Activated naive CD8-positive, alpha-beta T cell (primary cell): Measurements from ENCODE around the gene MUC13.

Experiments used
- H3K27ac Mint-ChIP-seq: one replicate; pipeline ENCODE4 v1.8.0; 2021; ENCODE audit warnings: mixed read lengths
- H3K27me3 Mint-ChIP-seq: one replicate; pipeline ENCODE4 v1.8.0; 2021; ENCODE audit warnings: mixed read lengths
- H3K36me3 Mint-ChIP-seq: one replicate; pipeline ENCODE4 v1.8.0; 2021; ENCODE audit warnings: mixed read lengths
- H3K4me1 Mint-ChIP-seq: one replicate; pipeline ENCODE4 v1.8.0; 2021; ENCODE audit warnings: low read depth, mixed read lengths
- H3K4me3 Mint-ChIP-seq: one replicate; pipeline ENCODE4 v1.8.0; 2021; ENCODE audit warnings: mild to moderate bottlenecking, mixed read lengths
- H3K9me3 Mint-ChIP-seq: one replicate; pipeline ENCODE4 v1.8.0; 2021; ENCODE audit warnings: low read depth, mixed read lengths

The MUC13 gene

DNA sequence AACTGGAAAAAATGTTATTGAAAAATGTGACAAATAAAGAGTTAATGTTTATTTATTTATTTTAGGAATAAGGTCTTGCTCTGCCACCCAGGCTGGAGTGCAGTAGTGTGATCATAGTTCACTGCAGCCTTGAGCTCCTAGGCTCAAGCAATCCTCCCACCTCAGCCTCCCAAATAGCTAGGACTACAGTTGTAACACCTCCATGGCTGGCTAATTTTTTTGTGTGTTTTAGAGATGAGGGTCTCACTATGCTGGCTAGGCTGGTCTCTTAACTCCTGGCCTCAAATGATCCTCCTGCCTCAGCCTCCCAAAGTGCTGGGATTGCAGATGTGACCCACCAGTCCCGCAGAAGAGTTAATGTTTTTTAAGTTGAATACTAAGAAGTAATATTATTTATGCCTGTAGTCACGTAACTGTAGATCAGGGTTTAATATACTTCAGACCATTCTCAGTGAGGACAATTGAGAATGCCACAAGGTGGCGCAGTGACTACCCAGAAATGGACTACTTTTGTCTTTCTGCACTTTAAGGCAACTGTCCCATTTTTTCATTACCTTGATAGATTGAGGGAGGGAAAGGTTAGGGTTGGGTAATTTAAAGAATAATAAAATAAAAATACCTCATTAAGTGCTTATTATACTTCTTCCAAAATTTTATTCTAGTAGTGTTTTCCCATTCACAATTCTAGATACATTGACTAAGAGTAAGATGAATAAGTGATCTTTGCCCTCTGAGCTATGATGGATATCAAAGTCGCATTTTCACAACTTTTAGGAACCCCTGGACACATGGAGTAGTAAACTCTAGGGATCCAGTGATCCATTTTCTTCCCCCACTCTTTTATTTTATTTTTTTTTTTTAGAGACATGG lies 6.0 kb downstream of the MUC13 start:
- Mint-ChIP-seq H3K4me3 (no peak overlapping the region), H3K9me3 (no peaks in the 10 kb centered on the region), H3K27me3 (peaks cover 4% of the 10 kb centered on the region), H3K27ac (no peak overlapping the region), H3K36me3 (no peaks in the 10 kb centered on the region), H3K4me1 (no peaks in the 10 kb centered on the region)

DNA sequence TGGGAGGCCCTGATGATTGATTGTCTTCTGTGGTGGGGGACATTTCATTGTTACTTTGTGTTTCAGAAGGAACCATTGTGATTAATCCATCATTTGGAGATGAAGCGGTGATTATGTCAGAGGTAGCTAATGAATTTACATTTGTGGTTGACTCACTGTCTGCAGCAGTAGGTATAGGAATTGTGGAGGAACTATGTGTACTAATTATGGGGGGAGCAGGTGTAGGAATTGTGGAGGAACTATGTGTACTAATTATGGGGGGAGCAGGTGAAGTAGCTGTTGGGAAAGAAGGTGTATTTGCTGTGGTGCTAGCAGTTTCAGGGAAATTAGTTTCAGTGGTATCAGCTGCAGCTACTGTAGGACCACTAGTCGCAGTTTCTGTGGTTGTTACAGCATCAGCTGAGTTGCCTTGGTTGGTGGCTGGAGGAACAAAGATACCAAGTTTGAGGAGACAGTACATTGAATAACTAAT lies 6.9 kb downstream of the MUC13 start:
- no peaks in the 10 kb centered on the region for H3K9me3 Mint-ChIP-seq
- H3K27me3 Mint-ChIP-seq, result peaks cover 4% of the 10 kb centered on the region
- no peak overlapping the region for H3K27ac Mint-ChIP-seq
- H3K36me3 Mint-ChIP-seq, result no peaks in the 10 kb centered on the region
- no peaks in the 10 kb centered on the region for H3K4me1 Mint-ChIP-seq
- H3K4me3 Mint-ChIP-seq, result no peak overlapping the region

- Mint-ChIP-seq H3K4me1 (no peaks in the 10 kb centered on the region), H3K36me3 (no peaks in the 10 kb centered on the region)
These were observed 8.0 kb downstream of the MUC13 start for GRCh38 chr3:124926426-124927101.

DNA sequence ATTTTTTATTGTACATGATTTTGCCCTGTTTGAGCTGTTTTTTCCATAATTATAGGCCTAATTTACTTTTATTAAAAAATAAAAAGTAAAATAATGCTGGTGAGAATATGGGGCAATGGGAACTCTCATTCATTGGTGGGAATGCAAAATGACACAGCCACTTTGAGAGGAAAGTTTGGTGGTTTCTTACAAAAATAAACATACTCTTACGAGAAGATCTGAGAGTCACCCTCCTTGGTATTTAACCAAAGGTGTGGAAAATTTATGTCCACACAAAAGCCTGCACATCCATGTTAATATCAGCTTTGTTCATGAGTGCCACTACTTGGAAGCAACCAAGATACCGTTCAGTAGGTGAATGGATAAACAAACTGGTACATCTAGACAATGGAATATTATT lies 9.8 kb downstream of the MUC13 start:
- Mint-ChIP-seq H3K36me3 (no peaks in the 10 kb centered on the region), H3K27me3 (peaks cover 4% of the 10 kb centered on the region), H3K4me3 (no peak overlapping the region), H3K27ac (no peak overlapping the region), H3K9me3 (no peaks in the 10 kb centered on the region), H3K4me1 (no peaks in the 10 kb centered on the region)

More at GRCh38 chr3:124926426-124927101, 8.0 kb downstream of the MUC13 start:
- Mint-ChIP-seq H3K9me3 (no peaks in the 10 kb centered on the region), H3K4me3 (no peak overlapping the region), H3K27ac (no peak overlapping the region), H3K27me3 (peaks cover 4% of the 10 kb centered on the region)

- Mint-ChIP-seq H3K9me3 (no peaks in the 10 kb centered on the region), H3K4me3 (no peak overlapping the region), H3K27me3 (peaks cover 4% of the 10 kb centered on the region), H3K36me3 (no peaks in the 10 kb centered on the region), H3K4me1 (no peaks in the 10 kb centered on the region), H3K27ac (no peak overlapping the region)
These were observed 10.7 kb downstream of the MUC13 start for GRCh38 chr3:124923833-124924232.

DNA sequence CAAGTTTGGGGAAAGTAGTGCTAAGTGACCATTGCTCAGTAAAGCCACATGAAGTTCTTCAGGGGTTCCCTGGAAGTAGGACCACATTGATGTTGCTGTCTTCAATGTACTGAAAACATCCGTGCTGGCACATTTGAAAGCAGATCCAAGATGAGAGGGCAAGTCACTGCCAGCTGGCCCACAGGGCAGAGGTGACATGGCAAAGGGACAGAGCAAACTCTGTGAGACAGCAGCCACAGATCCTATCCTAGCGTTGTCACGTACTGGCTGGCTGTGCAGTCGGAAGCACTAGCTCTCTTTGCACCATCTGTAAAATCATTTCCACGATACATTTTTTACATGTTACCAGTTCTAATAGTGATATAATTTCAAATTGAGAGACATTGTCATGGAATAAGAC lies 13.8 kb downstream of the MUC13 start:
- Mint-ChIP-seq H3K27me3 (no peaks in the 10 kb centered on the region), H3K9me3 (no peaks in the 10 kb centered on the region), H3K4me1 (no peaks in the 10 kb centered on the region), H3K27ac (no peak overlapping the region), H3K4me3 (no peak overlapping the region), H3K36me3 (no peaks in the 10 kb centered on the region)

GRCh38 chr3:124919756-124920155 lies 14.8 kb downstream of the MUC13 start:
- no peaks in the 10 kb centered on the region for H3K4me1 Mint-ChIP-seq
- no peak overlapping the region for H3K27ac Mint-ChIP-seq
- no peaks in the 10 kb centered on the region for H3K36me3 Mint-ChIP-seq
- no peak overlapping the region for H3K4me3 Mint-ChIP-seq
- no peaks in the 10 kb centered on the region for H3K9me3 Mint-ChIP-seq
- H3K27me3 Mint-ChIP-seq, result no peaks in the 10 kb centered on the region

- Mint-ChIP-seq H3K36me3 (no peaks in the 10 kb centered on the region), H3K27me3 (no peaks in the 10 kb centered on the region), H3K4me1 (no peaks in the 10 kb centered on the region), H3K4me3 (no peak overlapping the region), H3K9me3 (no peaks in the 10 kb centered on the region), H3K27ac (no peak overlapping the region)
These were observed 16.0 kb downstream of the MUC13 start for GRCh38 chr3:124918524-124918923.

DNA sequence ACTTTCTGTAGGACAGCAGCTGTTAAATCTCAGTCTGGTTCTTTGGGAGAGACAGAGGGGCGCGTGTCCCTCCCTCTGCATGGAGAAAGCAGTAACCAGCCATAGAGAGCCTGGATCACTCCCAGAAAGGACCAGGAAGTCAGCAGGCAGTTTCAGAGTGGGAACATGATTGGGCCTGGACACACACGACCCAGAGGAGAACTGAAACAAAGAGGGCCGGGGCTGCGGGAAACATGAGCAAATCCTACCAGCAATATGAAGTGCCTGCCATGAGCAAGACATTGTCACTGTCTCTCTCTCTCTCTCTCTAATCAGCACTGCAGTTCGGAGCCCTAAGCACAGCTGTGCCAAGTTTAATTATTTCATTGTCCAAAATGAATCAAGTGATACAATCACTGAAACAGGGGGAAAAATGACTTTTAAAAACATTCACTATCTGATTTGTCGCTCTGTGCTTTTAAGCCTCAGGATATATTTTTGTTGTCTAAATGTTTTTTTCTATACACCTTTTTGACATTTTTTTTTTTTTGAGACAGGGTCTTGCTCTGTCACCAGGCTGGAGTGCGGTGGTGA lies 17.6 kb downstream of the MUC13 start:
- Mint-ChIP-seq H3K27me3 (no peaks in the 10 kb centered on the region), H3K36me3 (no peaks in the 10 kb centered on the region), H3K27ac (no peak overlapping the region), H3K9me3 (no peaks in the 10 kb centered on the region), H3K4me1 (no peaks in the 10 kb centered on the region), H3K4me3 (no peak overlapping the region)

DNA sequence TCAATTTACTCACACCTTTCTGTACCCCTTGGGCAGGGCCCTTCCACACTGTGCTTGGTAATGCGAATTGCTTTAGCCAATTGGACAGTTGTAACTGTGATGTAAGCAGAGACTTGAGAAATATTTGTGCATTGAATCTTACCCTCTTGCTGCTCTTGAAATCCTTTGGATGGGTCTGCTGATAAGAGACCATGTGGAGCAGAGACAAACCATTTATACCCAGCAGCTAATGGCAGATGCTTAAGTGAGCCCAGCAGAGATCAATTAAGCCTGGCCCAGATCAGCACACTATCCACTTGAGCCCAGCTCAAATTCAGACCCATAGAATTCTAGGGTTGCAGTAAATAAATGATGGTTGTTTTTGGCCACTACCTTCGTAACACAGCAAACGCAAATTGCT lies 19.3 kb downstream of the MUC13 start:
- Mint-ChIP-seq H3K4me3 (no peak overlapping the region), H3K36me3 (no peaks in the 10 kb centered on the region), H3K4me1 (no peaks in the 10 kb centered on the region), H3K27me3 (no peaks in the 10 kb centered on the region), H3K27ac (no peak overlapping the region), H3K9me3 (no peaks in the 10 kb centered on the region)

GRCh38 chr3:124907957-124908356 lies 26.6 kb downstream of the MUC13 start:
- Mint-ChIP-seq H3K36me3 (no peaks in the 10 kb centered on the region), H3K4me3 (no peak overlapping the region)

GRCh38 chr3:124904835-124905492 lies 29.6 kb downstream of the MUC13 start:
- H3K36me3 Mint-ChIP-seq, result no peaks in the 10 kb centered on the region
- H3K27me3 Mint-ChIP-seq, result peaks cover 2% of the 10 kb centered on the region
- H3K4me3 Mint-ChIP-seq, result no peak overlapping the region
- no peaks in the 10 kb centered on the region for H3K9me3 Mint-ChIP-seq
- H3K4me1 Mint-ChIP-seq, result peaks cover 10% of the 10 kb centered on the region
- H3K27ac Mint-ChIP-seq, result no peak overlapping the region

More at GRCh38 chr3:124907957-124908356, 26.6 kb downstream of the MUC13 start:
- Mint-ChIP-seq H3K4me1 (no peaks in the 10 kb centered on the region), H3K27ac (no peak overlapping the region), H3K27me3 (peaks cover 2% of the 10 kb centered on the region), H3K9me3 (no peaks in the 10 kb centered on the region)

GRCh38 chr3:124903896-124904834 lies 30.4 kb downstream of the MUC13 start:
- no peaks in the 10 kb centered on the region for H3K36me3 Mint-ChIP-seq
- H3K4me3 Mint-ChIP-seq, result no peak overlapping the region
- peaks cover 10% of the 10 kb centered on the region for H3K4me1 Mint-ChIP-seq
- no peak overlapping the region for H3K27ac Mint-ChIP-seq
- no peaks in the 10 kb centered on the region for H3K9me3 Mint-ChIP-seq
- H3K27me3 Mint-ChIP-seq, result peaks cover 2% of the 10 kb centered on the region
